Endothelial cell of umbilical vein (primary cell): ENCODE data around the gene MBOAT2. TPM values are rescaled to one million over a fixed set of nuclear protein-coding genes. Genes with fewer than 3 reads are reported as not detected.

Experiments used
- BruUV-seq: library from RNA; stranded (reverse); fragments of 400-500 nt; replicated peaks from 2 replicates; lab custom pipeline; 2021; lab: Mats Ljungman, UMichigan
- CTCF ChIA-PET: fragments of 300-600, 350-600 bp; sonication (Branson Sonifier 250); formaldehyde crosslinking; loops from one replicate; lab custom pipeline; 2021; ENCODE audit warnings: antibody characterized with exemption, inconsistent platforms; lab: Charles Lee
- POLR2A ChIA-PET: fragments of 300-600, 350-600 bp; sonication (Branson Sonifier 250); formaldehyde crosslinking; loops from one replicate; lab custom pipeline; 2021; ENCODE audit warnings: antibody characterized with exemption, inconsistent platforms; lab: Charles Lee
- DNase-seq: peaks from one replicate; pipeline ENCODE4 v3.0.0-alpha.2; 2011; ENCODE audit warnings: low read depth, low spot score
- FAIRE-seq: peaks from 2 replicates; lab custom pipeline; 2011; peaks lifted over from hg19 to GRCh38; lab: Jason Lieb, UNC
- H2AFZ ChIP-seq: 2 replicates; pipeline ENCODE4 v1.6.0; 2012; ENCODE audit warnings: low read depth, low read length, control low read depth, inconsistent platforms
- H3K27ac ChIP-seq: 2 replicates; pipeline ENCODE4 v1.5.1; 2011; ENCODE audit warnings: low read depth, mild to moderate bottlenecking, control low read depth, low read length, moderate library complexity; ENCODE audit not compliant: insufficient read depth
- H3K27me3 ChIP-seq, 2 experiments: 2 replicates each; pipeline versions ENCODE4 v1.6.0 to v1.6.1; 2011; ENCODE audit warnings: low read length in 2 of 2, mixed read lengths in 1 of 2; ENCODE audit not compliant: control insufficient read depth in 2 of 2, insufficient read depth in 2 of 2
- H3K36me3 ChIP-seq, 2 experiments: 2 replicates in 1 of 2; 3 replicates in 1 of 2; pipeline ENCODE4 v1.5.1; 2011; ENCODE audit warnings: low read length in 2 of 2, mild to moderate bottlenecking in 1 of 2, moderate library complexity in 1 of 2; ENCODE audit not compliant: control insufficient read depth in 2 of 2, insufficient read depth in 2 of 2; ENCODE audit errors: extremely low read depth in 1 of 2
- H3K4me1 ChIP-seq: 3 replicates; pipeline ENCODE4 v1.5.1; 2011; ENCODE audit warnings: mild to moderate bottlenecking, low read length; ENCODE audit not compliant: control insufficient read depth, insufficient read depth; ENCODE audit errors: extremely low read depth
- H3K4me2 ChIP-seq: 2 replicates; pipeline ENCODE4 v1.6.1; 2011; ENCODE audit warnings: low read length, control low read depth, mixed read lengths; ENCODE audit not compliant: insufficient read depth
- H3K4me3 ChIP-seq, 3 experiments: fragments of 200-600 bp in 1 of 3; sonication (generic), shearing (Covaris generic) in 1 of 3; replicated peaks in 1 of 3; 2 replicates each; pipeline ENCODE4 v1.5.1; 2011 to 2016; ENCODE audit warnings: control low read depth in 3 of 3, low read length in 3 of 3, mild to moderate bottlenecking in 2 of 3, inconsistent platforms in 1 of 3, low read depth in 1 of 3, moderate library complexity in 1 of 3; ENCODE audit not compliant: insufficient read depth in 1 of 3
- H3K79me2 ChIP-seq: 2 replicates; pipeline ENCODE4 v1.6.0; 2012; ENCODE audit warnings: low read length, inconsistent platforms; ENCODE audit not compliant: control insufficient read depth, insufficient read depth
- H3K9ac ChIP-seq: replicated peaks from 2 replicates; pipeline ENCODE3; 2011; ENCODE audit warnings: low read length, control low read depth; ENCODE audit not compliant: insufficient read depth; ENCODE audit errors: extremely low read depth
- H3K9me1 ChIP-seq: replicated peaks from 3 replicates; pipeline ENCODE4 v1.6.0; 2011; ENCODE audit warnings: mild to moderate bottlenecking, low read length; ENCODE audit not compliant: control insufficient read depth, insufficient read depth; ENCODE audit errors: extremely low read depth
- H3K9me3 ChIP-seq: replicated peaks from 2 replicates; pipeline ENCODE4 v1.5.1; 2012; ENCODE audit warnings: low read length, inconsistent platforms; ENCODE audit not compliant: control insufficient read depth, insufficient read depth
- H4K20me1 ChIP-seq: replicated peaks from 2 replicates; pipeline ENCODE3; 2011; ENCODE audit warnings: mild to moderate bottlenecking, low read length; ENCODE audit not compliant: control insufficient read depth, insufficient read depth; ENCODE audit errors: extremely low read depth
- EZH2 ChIP-seq: IDR thresholded peaks from 2 replicates; pipeline ENCODE4 v1.6.1; 2012; ENCODE audit warnings: borderline replicate concordance, low read depth, mild to moderate bottlenecking, moderate library complexity, low read length, inconsistent platforms; ENCODE audit not compliant: severe bottlenecking
- FOS ChIP-seq: IDR thresholded peaks from 2 replicates; pipeline ENCODE4 v1.6.1; 2011; ENCODE audit warnings: mild to moderate bottlenecking, low read length, moderate library complexity, borderline replicate concordance; ENCODE audit not compliant: insufficient read depth
- GATA2 ChIP-seq: IDR thresholded peaks from 2 replicates; pipeline ENCODE4 v1.7.0; 2011; ENCODE audit warnings: low read depth, mild to moderate bottlenecking, moderate library complexity, mixed read lengths, low read length; ENCODE audit not compliant: insufficient read length, insufficient read depth
- JUN ChIP-seq: IDR thresholded peaks from 2 replicates; pipeline ENCODE4 v1.6.1; 2011; ENCODE audit warnings: borderline replicate concordance, low read depth; ENCODE audit not compliant: insufficient read length, insufficient read depth
- MYC ChIP-seq: IDR thresholded peaks from one replicate; pipeline ENCODE4 v1.6.1; 2011; ENCODE audit warnings: mild to moderate bottlenecking, low read depth, low read length
- POLR2A ChIP-seq: IDR thresholded peaks from 2 replicates; pipeline ENCODE4 v1.6.1; 2012; ENCODE audit warnings: low read depth, mild to moderate bottlenecking, control low read depth, low read length
- POLR2AphosphoS5 ChIP-seq: IDR thresholded peaks from 2 replicates; pipeline ENCODE4 v1.6.1; 2012; ENCODE audit warnings: low read depth, mild to moderate bottlenecking, control low read depth, low read length, moderate library complexity; ENCODE audit not compliant: insufficient read depth
- dilution Hi-C: fragments of 300-500 bp; cut with MboI; formaldehyde crosslinking; loops from one replicate; pipeline ENCODE4 v1.15.0; 2019; ENCODE audit warnings: low sequenced_read_pairs; ENCODE audit not compliant: extremely low pct_ligation_motif_present
- intact Hi-C: fragments of 100-400 bp; cut with micrococcal nuclease; formaldehyde crosslinking; loops from one replicate; pipeline ENCODE4 v1.10.0; 2022
- polyA plus RNA-seq, 4 experiments: library from polyadenylated mRNA; depleted of rRNA in 3 of 4; stranded (reverse) in 3 of 4; unstranded in 1 of 4; fragments of >200 nt; gene quantifications; 2 replicates each; pipeline versions ENCODE4 v1.2.1 to v1.2.3, GENCODE V29; 2011 to 2012; ENCODE audit warnings: missing spikeins in 1 of 4
- total RNA-seq: library from RNA; stranded (reverse); gene quantifications from 2 replicates; pipeline ENCODE4 v1.2.3, GENCODE V29; 2021
- TF ChIP-seq, protein P1 (sequence below): IDR thresholded peaks from 2 replicates; pipeline ENCODE4 v1.6.1; 2011; ENCODE audit not compliant: insufficient read depth, insufficient read length
- TF ChIP-seq, protein P2 (sequence below), 2 donors: IDR thresholded peaks; 1 replicate in 1 of 2; 2 replicates in 1 of 2; pipeline ENCODE4 v1.5.1; 2011; ENCODE audit warnings: low read length in 2 of 2, mild to moderate bottlenecking in 2 of 2, moderate library complexity in 2 of 2, control low read depth in 1 of 2, inconsistent platforms in 1 of 2, low read depth in 1 of 2; ENCODE audit not compliant: insufficient read depth in 1 of 2; ENCODE audit errors: extremely low read depth in 1 of 2

MBOAT2 gene
- total and polyA plus RNA-seq, 2 donors (not counting 3 experiments of a cell fraction or from before 2014, with no cell fraction given), result 10.9 to 22.1 TPM

DNA sequence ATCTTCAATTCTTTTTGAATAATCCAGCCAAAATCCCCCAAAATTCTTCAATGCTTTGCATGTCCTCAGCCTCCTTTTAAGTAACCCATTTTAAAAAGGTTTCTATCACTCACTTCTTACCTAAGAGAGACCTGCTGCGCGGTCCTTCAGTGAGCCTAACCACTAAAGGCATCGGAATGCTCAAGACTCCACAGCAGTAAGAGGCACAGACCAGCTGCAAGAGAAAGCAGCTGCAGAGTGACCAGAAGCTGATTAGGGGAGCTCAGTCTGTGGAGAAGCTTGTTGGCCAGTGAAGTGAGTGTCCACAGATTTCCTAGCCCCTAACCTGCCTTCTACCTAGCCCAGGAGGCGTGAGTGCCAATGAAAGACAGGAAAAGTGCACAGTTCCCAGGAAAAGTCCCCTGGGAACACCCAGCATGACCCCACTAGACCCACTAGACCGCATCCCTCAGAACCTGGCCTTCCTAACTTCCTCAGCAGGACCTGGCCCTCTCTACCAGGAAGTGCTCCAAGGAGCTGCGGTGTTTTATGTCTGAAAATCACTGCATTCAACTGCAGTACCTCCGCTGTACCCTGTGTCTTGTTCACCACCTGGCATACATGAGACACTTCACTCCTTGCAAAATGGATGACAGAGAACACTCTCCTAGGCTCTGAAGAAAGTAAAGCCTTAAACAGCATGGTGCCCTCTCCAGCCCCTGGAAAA is 10.1 kb downstream of the MBOAT2 start:
- H3K79me2 ChIP-seq, result peaks cover 2% of the 10 kb centered on the region
- H3K9me1 ChIP-seq, result no peaks in the 10 kb centered on the region
- POLR2A ChIA-PET, result no interaction called here
- no peaks in the 10 kb centered on the region for H3K9me3 ChIP-seq
- no peak overlapping the region for H3K4me3 ChIP-seq
- intact Hi-C loops, result no loop called here
- no peak for TF ChIP-seq GATA2
- TF ChIP-seq MYC, result no peak
- TF ChIP-seq FOS, result no peak
- TF ChIP-seq, protein P1, sequence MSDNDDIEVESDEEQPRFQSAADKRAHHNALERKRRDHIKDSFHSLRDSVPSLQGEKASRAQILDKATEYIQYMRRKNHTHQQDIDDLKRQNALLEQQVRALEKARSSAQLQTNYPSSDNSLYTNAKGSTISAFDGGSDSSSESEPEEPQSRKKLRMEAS, result no peak
- no peak for TF ChIP-seq POLR2AphosphoS5
- TF ChIP-seq, protein P2, sequence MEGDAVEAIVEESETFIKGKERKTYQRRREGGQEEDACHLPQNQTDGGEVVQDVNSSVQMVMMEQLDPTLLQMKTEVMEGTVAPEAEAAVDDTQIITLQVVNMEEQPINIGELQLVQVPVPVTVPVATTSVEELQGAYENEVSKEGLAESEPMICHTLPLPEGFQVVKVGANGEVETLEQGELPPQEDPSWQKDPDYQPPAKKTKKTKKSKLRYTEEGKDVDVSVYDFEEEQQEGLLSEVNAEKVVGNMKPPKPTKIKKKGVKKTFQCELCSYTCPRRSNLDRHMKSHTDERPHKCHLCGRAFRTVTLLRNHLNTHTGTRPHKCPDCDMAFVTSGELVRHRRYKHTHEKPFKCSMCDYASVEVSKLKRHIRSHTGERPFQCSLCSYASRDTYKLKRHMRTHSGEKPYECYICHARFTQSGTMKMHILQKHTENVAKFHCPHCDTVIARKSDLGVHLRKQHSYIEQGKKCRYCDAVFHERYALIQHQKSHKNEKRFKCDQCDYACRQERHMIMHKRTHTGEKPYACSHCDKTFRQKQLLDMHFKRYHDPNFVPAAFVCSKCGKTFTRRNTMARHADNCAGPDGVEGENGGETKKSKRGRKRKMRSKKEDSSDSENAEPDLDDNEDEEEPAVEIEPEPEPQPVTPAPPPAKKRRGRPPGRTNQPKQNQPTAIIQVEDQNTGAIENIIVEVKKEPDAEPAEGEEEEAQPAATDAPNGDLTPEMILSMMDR (IDR thresholded peaks at IDR 0.05; ENCODE audit: extremely low read depth in 1 of 2, insufficient read depth in 1 of 2, low read depth in 1 of 2, low read length in 2 of 2), result no peak
- no peak for TF ChIP-seq POLR2A
- no peak for TF ChIP-seq EZH2
- no peak for TF ChIP-seq JUN
- no peak overlapping the region for H3K4me2 ChIP-seq
- H4K20me1 ChIP-seq, result no peaks in the 10 kb centered on the region
- no peaks in the 10 kb centered on the region for H3K4me1 ChIP-seq
- CTCF ChIA-PET, result interaction anchor here (1.0 to 1.6 kb wide), 2 partner anchors 9 to 72 kb away, joined by 3 to 4 read pairs; no protein-coding TSS in a partner anchor
- BruUV-seq, result no TSS peak
- no peak for DNase-seq
- H3K9ac ChIP-seq, result no peak overlapping the region
- no peak for FAIRE-seq
- no peaks in the 10 kb centered on the region for H3K27me3 ChIP-seq
- dilution Hi-C loops, result no loop called here
- no peak overlapping the region for H3K27ac ChIP-seq
- no peaks in the 10 kb centered on the region for H3K36me3 ChIP-seq
- no peak overlapping the region for H2AFZ ChIP-seq
